IMR-90 (cell line): ENCODE data around the gene ZNF614. TPM values are rescaled to one million over a fixed set of nuclear protein-coding genes. Genes with fewer than 3 reads are reported as not detected.

Source experiments
- polyA plus RNA-seq, 3 experiments: library from polyadenylated mRNA; depleted of rRNA; stranded (reverse); fragments of >200 nt; gene quantifications; 2 replicates each; pipeline ENCODE4 v1.2.3, GENCODE V29; 2012; ENCODE audit warnings: low replicate concordance in 1 of 3
- total RNA-seq: library from RNA; depleted of rRNA; stranded (reverse); fragments of >200 nt; gene quantifications from 2 replicates; pipeline ENCODE4 v1.2.3, GENCODE V29; 2012; rRNA removed

Gene ZNF614
- total and polyA plus RNA-seq, 2 of the 4 experiments (the other 2 are of a cell fraction) = 3.4 to 12.4 TPM

Other genes with a start within 250 kb of the ZNF614 start
- not detected in 2 replicates for gene FPR3, start 233.2 kb downstream of the ZNF614 start, total RNA-seq
- not detected in 2 replicates for gene FPR3, start 233.2 kb downstream of the ZNF614 start, polyA plus RNA-seq (2012; rRNA removed)
- gene ZNF577, start 140.4 kb downstream of the ZNF614 start, total RNA-seq = 2.9 and 4.4 TPM in 2 replicates
- gene ZNF577, start 140.4 kb downstream of the ZNF614 start, polyA plus RNA-seq (2012; rRNA removed) = 4.0 and 5.8 TPM in 2 replicates
- 9.2 and 10.4 TPM in 2 replicates for gene ZNF649, start 123.4 kb downstream of the ZNF614 start, total RNA-seq
- gene ZNF649, start 123.4 kb downstream of the ZNF614 start, polyA plus RNA-seq (2012; rRNA removed) = 1.5 and 1.9 TPM in 2 replicates
- gene ZNF613, start 100.9 kb downstream of the ZNF614 start, total RNA-seq = 7.8 and 10.4 TPM in 2 replicates
- gene ZNF613, start 100.9 kb downstream of the ZNF614 start, polyA plus RNA-seq (2012; rRNA removed) = 2.3 and 3.3 TPM in 2 replicates
- 12.8 and 14.0 TPM in 2 replicates for gene ZNF350, start 41.5 kb downstream of the ZNF614 start, total RNA-seq
- 3.7 and 4.7 TPM in 2 replicates for gene ZNF350, start 41.5 kb downstream of the ZNF614 start, polyA plus RNA-seq (2012; rRNA removed)
- 9.7 and 10.9 TPM in 2 replicates for gene ZNF615, start 20.2 kb downstream of the ZNF614 start, total RNA-seq
- 2.0 and 2.2 TPM in 2 replicates for gene ZNF615, start 20.2 kb downstream of the ZNF614 start, polyA plus RNA-seq (2012; rRNA removed)
- gene ZNF432, start 20.5 kb upstream of the ZNF614 start, total RNA-seq = 12.4 and 12.8 TPM in 2 replicates
- 3.2 and 4.5 TPM in 2 replicates for gene ZNF432, start 20.5 kb upstream of the ZNF614 start, polyA plus RNA-seq (2012; rRNA removed)
- gene ZNF841, start 67.4 kb upstream of the ZNF614 start, total RNA-seq = 25.8 and 28.9 TPM in 2 replicates
- gene ZNF841, start 67.4 kb upstream of the ZNF614 start, polyA plus RNA-seq (2012; rRNA removed) = 6.0 and 8.5 TPM in 2 replicates
- gene ZNF616, start 111.6 kb upstream of the ZNF614 start, total RNA-seq = 13.3 and 13.6 TPM in 2 replicates
- 2.0 and 2.8 TPM in 2 replicates for gene ZNF616, start 111.6 kb upstream of the ZNF614 start, polyA plus RNA-seq (2012; rRNA removed)
- gene ZNF836, start 143.2 kb upstream of the ZNF614 start, total RNA-seq = 4.1 and 5.0 TPM in 2 replicates
- gene ZNF836, start 143.2 kb upstream of the ZNF614 start, polyA plus RNA-seq (2012; rRNA removed) = 1.1 and 1.4 TPM in 2 replicates
- gene PPP2R1A, start 161.7 kb upstream of the ZNF614 start, total RNA-seq = 137 and 173 TPM in 2 replicates
- gene PPP2R1A, start 161.7 kb upstream of the ZNF614 start, polyA plus RNA-seq (2012; rRNA removed) = 250 and 292 TPM in 2 replicates
- 18.9 and 20.4 TPM in 2 replicates for gene ZNF766, start 241.2 kb upstream of the ZNF614 start, total RNA-seq
- 3.4 and 4.9 TPM in 2 replicates for gene ZNF766, start 241.2 kb upstream of the ZNF614 start, polyA plus RNA-seq (2012; rRNA removed)